Measurements from ENCODE around the gene NUTM2A. TPM values are rescaled to one million over a fixed set of nuclear protein-coding genes. Genes with fewer than 3 reads are reported as not detected.
"Not testable (repeated sequence)": the region's sequence is repeated elsewhere in the genome, so short reads cannot be mapped to it uniquely, and the experiment has no call there.

NUTM2A gene
- total RNA-seq, 4 donors from 2014 or later = 0.57 to 0.70 (median 0.61) TPM

DNA sequence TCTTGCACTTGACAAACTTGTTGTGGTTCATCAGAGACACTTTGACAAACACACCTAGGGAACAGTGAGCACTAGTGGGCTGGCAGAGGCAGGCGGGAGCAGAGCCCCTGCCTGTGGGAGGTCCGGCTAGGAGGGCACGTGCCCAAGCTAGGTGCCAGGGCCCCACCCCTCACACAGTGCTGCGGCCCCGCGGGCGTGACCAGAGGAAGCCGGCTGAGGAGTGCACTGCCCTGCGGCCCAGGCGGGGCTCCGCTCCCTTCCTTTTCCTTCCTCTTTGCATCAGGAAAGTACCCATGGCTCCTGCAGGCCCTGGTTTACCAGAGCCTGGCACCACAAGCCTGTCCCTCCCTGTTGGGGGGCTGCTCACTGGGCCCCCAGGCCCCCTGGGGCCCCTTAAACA is 9.1 kb upstream of the NUTM2A start:
- WGBS, 2 donors = 70% methylated on average over 2 of the region's 11 CpGs; no CpG with 5 or more reads in 1 of the 2 donors
- DNase-seq = not testable (repeated sequence)

DNA sequence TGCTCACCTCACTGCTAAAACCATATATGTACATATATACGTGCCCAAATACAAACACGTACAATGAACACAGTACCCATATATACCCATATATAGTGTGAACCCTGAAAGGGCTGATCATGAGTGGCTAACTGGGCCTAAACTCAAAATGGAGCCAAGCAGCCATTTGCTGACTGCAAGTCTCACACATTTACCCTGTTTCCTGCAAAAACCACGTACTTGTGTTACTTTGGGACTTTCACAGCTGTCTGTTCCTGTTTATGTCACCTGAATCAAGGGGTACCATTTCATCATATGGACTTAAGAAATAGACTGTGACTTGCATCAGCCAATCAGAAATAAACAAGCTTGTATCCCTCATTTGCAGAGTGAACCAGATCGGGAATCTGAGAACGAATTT is 5.9 kb upstream of the NUTM2A start:
- H3K27me3 ChIP-seq; H3K4me1 ChIP-seq; DNase-seq; H3K9me3 ChIP-seq; intact Hi-C loops (cut with DNase I); H3K36me3 ChIP-seq; H3K4me3 ChIP-seq; H3K27ac ChIP-seq: not testable (repeated sequence)
- WGBS, 2 donors = no CpG with 5 or more reads among the region's 5 CpGs

More for the DNA sequence above, 9.1 kb upstream of the NUTM2A start:
- H3K9me3 ChIP-seq; H3K4me3 ChIP-seq; H3K27ac ChIP-seq; intact Hi-C loops (cut with DNase I); H3K4me1 ChIP-seq; H3K36me3 ChIP-seq; H3K27me3 ChIP-seq: not testable (repeated sequence)

DNA sequence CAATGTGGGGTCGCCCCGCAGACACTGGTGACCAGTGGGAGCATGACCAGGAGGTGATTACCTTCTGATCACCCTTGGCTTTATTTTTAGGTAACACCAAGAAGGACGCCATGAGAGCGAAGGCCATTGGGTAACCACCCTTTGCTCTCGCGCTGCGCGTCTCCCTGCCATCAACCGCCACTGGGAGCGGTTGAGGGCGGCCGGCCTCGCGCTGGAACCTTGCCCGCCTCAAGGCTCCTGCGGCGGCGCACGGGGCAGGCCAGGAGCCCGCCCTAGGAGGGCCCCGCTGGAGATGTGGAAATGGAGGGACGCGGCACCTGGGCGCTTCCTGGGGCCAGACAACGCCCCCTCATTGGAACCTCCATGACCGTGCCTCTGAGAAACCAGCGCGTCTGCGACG is 2.5 kb upstream of the NUTM2A start:
- DNase-seq; intact Hi-C loops (cut with DNase I); H3K27me3 ChIP-seq; H3K4me3 ChIP-seq; H3K27ac ChIP-seq; H3K4me1 ChIP-seq; H3K9me3 ChIP-seq; H3K36me3 ChIP-seq: not testable (repeated sequence)
- WGBS, 2 donors = 92% methylated on average over 22 of the region's 30 CpGs; no CpG with 5 or more reads in 1 of the 2 donors

DNA sequence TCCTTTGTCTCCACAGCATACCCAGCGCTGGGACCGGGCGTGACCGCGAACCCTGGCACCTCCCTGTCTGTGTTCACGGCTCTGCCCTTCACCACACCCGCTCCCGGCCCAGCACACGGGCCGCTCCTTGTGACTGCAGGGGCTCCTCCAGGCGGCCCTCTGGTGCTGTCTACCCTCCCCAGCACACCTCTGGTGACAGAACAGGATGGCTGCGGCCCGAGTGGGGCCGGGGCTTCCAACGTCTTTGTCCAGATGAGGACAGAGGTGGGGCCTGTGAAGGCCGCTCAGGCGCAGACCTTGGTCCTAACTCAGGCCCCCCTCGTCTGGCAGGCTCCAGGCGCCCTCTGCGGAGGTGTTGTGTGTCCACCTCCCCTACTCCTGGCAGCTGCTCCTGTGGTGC is 3.0 kb downstream of the NUTM2A start:
- H3K4me1 ChIP-seq; DNase-seq; H3K9me3 ChIP-seq; H3K27me3 ChIP-seq; H3K27ac ChIP-seq; H3K4me3 ChIP-seq; H3K36me3 ChIP-seq; intact Hi-C loops (cut with DNase I): not testable (repeated sequence)
- WGBS, 2 donors = no CpG with 5 or more reads among the region's 20 CpGs

DNA sequence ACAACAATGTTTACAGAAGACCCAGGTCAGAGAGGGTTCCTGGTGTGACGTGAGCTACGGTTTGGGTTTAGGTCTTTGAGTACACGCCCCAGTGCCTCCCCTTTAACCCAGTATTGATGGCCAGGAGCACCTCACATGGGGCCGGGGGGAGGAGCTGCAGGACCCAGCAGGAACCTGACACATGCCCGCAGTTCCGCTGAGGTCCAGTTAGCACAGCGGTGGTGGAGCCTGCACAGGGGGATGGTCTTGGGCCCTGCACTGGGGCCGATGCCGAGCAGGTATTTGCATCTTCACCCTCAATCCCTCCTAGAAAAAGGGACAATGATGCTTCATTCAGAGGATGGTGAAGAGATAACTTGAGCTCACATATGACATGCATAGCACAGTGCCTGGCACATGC is 4.0 kb downstream of the NUTM2A start:
- H3K36me3 ChIP-seq; H3K4me1 ChIP-seq; H3K27me3 ChIP-seq; intact Hi-C loops (cut with DNase I); DNase-seq; H3K27ac ChIP-seq; H3K9me3 ChIP-seq; H3K4me3 ChIP-seq: not testable (repeated sequence)
- WGBS, 2 donors = 90 to 100% methylated on average over 1 to 2 of the region's 9 CpGs

DNA sequence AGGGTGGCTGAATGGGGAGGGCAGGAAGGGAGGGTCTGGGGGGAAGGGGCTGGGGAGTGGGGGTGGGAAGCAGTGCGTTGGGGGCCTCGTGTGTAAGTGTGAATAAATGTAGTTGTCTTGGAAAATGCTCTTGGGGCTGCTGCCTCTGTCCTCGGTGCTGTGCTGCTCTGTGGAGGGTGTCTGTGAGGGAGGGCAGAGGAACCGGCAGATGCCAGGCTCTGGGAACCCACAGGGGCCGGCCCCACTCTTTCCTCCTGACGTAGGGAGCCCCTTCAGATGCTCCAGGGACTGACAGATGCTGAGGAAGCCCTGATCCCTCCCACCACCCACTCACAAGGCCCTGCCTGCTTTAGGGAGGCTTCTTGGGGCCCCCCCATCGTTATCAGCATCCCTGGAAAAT is 9.6 kb downstream of the NUTM2A start:
- WGBS, 2 donors = no CpG with 5 or more reads among the region's 7 CpGs
- H3K9me3 ChIP-seq; H3K27ac ChIP-seq; H3K36me3 ChIP-seq; H3K27me3 ChIP-seq; H3K4me3 ChIP-seq; DNase-seq; H3K4me1 ChIP-seq; intact Hi-C loops (cut with DNase I): not testable (repeated sequence)

DNA sequence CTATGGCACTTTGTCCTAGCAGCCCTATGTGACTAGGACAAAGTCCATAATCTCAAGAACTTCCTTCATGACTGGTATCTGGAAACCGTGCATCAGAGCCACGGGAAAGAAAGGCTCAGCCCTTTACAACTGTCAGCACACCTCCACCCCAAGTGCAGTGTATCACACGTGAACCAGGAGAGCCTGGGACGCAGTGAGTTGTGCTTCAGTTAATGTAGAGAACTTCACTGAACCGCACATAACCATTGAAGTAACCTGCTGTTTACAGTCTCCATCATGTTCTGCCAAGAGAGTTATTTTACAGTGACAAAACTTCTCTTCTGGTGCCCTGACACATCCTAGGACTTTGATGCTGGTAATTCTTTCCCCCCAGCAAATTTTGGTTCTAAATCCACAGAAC is 12.0 kb downstream of the NUTM2A start:
- H3K27ac ChIP-seq; H3K27me3 ChIP-seq; H3K4me1 ChIP-seq; H3K36me3 ChIP-seq; H3K4me3 ChIP-seq; H3K9me3 ChIP-seq; DNase-seq; intact Hi-C loops (cut with DNase I): not testable (repeated sequence)
- 100% methylated on average over 1 of the region's 5 CpGs; no CpG with 5 or more reads in 1 of the 2 donors for WGBS, 2 donors

DNA sequence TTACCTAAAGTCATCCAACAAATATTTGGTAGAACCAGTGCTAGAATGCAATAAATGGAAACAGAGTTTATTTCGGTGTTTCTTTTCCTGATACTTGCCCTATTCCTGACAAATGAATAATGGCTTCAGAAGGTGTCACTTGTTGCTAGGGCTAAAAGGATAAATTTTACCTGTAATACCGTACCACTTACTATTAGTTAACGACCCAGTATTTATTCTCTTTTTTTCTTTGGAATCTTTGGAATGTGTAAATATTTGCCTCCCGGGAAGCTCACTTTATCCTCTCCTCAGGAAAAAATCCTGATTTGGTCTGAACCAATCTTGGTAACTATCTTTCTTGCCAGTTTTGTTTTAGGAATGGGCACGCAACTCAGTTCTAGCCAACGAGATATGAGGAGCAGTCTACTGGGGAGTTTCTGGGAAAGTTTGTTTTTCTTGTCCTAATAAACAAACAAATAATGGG is 14.1 kb downstream of the NUTM2A start:
- H3K27ac ChIP-seq; H3K9me3 ChIP-seq; H3K4me1 ChIP-seq; intact Hi-C loops (cut with DNase I); H3K36me3 ChIP-seq; DNase-seq; H3K4me3 ChIP-seq; H3K27me3 ChIP-seq: not testable (repeated sequence)
- 100% methylated on average over 1 of the region's 6 CpGs; no CpG with 5 or more reads in 1 of the 2 donors for WGBS, 2 donors

DNA sequence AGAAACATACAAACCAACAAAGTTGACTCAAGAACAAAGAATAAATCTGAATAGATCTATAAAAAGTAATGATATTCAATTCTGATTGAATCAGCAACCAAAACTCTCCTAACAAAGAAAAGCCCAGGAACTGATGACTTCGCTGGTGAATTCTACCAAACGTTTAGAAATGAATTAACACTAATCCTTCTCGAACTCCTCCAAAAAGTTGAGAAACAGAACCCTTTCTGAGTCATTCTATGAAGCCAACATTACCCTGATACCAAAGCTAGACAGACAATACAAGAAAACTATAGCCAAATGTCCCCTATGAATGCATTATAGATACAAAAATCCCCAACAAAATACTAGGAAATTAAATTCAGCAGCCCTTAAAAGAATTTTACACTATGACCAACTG is 16.9 kb downstream of the NUTM2A start:
- H3K4me3 ChIP-seq; H3K27ac ChIP-seq; H3K9me3 ChIP-seq; H3K36me3 ChIP-seq; H3K27me3 ChIP-seq; DNase-seq; H3K4me1 ChIP-seq; intact Hi-C loops (cut with DNase I): not testable (repeated sequence)
- WGBS, 2 donors = no CpG with 5 or more reads among the region's 3 CpGs

DNA sequence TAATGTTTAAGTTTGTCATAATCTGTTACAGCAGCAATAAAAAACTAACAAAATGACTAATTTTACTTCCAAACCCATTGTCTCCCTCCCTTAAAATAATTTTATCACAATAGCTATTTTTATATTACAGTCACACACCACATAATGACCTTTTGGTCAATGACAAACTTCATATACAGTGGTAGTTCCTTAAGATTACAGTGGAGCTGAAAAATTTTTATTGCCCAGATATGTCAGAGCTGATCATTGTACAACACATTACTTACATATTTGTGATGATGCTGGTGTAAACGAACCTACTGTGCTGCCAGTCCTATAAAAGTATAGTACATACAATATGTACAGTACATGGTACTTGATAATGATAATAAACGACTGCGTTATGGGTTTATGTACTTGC is 22.1 kb downstream of the NUTM2A start:
- H3K27me3 ChIP-seq; H3K27ac ChIP-seq; H3K4me1 ChIP-seq; H3K9me3 ChIP-seq; H3K36me3 ChIP-seq; intact Hi-C loops (cut with DNase I); H3K4me3 ChIP-seq; DNase-seq: not testable (repeated sequence)
- WGBS, 2 donors = 78 to 100% methylated on average over 1 of the region's 3 CpGs

DNA sequence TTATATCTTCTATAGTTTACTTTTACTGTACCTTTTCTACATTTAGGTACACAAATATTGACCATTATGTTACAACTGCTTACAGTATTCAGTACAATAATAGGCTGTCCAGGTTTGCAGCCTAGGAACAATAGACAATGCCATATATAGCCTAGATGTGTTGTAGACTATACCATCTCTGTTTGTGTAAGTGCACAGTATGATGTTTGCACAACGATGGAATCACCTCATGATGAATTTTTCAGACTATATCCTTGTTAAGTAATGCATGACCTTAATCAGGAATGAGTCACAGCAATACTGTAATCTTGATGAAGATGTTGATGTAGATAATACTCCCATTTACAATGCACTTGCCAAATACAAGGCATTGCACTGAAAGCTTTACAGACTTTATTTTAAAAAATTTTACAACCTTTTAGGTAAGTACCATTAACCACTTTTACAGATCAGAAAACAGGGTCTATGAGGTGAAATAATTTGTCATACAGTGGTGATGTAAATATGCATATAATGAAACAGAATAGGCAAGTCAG is 23.6 kb downstream of the NUTM2A start:
- H3K4me3 ChIP-seq; H3K4me1 ChIP-seq; H3K9me3 ChIP-seq; H3K27me3 ChIP-seq; DNase-seq; intact Hi-C loops (cut with DNase I); H3K36me3 ChIP-seq; H3K27ac ChIP-seq: not testable (repeated sequence)
- WGBS, 2 donors = 0 to 80% methylated on average over 1 of the region's 1 CpG

DNA sequence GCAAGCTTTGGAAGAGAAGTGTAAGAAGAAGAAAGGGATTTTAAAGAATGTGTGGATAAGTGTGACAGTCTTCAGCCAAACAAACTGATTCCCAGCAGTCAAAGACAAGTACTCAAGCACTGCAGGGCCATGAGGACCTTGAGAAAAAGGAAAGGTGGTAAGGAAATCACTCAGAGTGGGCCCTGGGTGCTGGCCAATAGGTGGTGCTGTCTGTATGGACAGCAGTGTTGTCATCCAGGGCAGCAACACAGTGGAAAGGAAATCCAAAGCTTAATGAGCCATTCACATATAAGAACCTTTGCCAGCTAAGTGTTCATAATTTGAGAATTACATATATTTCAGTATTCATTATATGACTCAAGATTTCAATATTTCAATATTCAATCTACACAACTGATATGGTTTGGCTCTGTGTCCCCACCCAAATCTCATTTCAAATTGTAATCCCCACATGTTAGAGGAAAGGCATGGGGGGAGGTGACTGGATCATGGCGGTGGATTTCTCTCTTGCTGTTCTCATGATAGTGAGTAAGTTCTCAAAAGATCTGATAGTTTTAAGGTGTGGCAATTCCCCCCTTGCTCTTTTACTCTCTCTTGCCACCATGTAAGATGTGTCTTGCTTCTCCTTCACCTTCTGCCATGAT is 55.6 kb downstream of the NUTM2A start:
- intact Hi-C loops (cut with DNase I); H3K4me3 ChIP-seq; H3K9me3 ChIP-seq; H3K4me1 ChIP-seq; H3K36me3 ChIP-seq; H3K27me3 ChIP-seq; DNase-seq; H3K27ac ChIP-seq: not testable (repeated sequence)
- WGBS, 2 donors = no CpG with 5 or more reads among the region's 1 CpG

All from esophagus squamous epithelium (tissue), 5 donors.